ENCODE measurements around the gene CHPF. TPM values are rescaled to one million over a fixed set of nuclear protein-coding genes. Genes with fewer than 3 reads are reported as not detected.
A peak's percentile ranks its signal among the peaks of the same experiment; 100 is the strongest.

CHPF gene
- total RNA-seq, 1 donor from 2014 or later: 285 TPM

- TF ChIP-seq CTCF (IDR thresholded peaks at IDR 0.05; ENCODE audit: insufficient read depth, low read length, poor library complexity, severe bottlenecking): no peak
- Histone ChIP-seq H3K4me3 (ENCODE audit: low read depth, low read length) (no peak overlapping the region), H3K27me3 (ENCODE audit: control insufficient read depth, insufficient read depth, low read length) (no peaks in the 10 kb centered on the region), H3K36me3 (ENCODE audit: control insufficient read depth, insufficient read depth, low read length) (no peaks in the 10 kb centered on the region)
- DNase-seq (ENCODE audit: low read depth): no peak
Measured at GRCh38 chr2:219573166-219573565, 29.6 kb upstream of the CHPF start.

- TF ChIP-seq CTCF (IDR thresholded peaks at IDR 0.05; ENCODE audit: insufficient read depth, low read length, poor library complexity, severe bottlenecking): no peak
- H3K4me3 ChIP-seq (ENCODE audit: low read depth, low read length): peak within 1 kb of the TSS; percentile 73
- H3K27me3 ChIP-seq (ENCODE audit: control insufficient read depth, insufficient read depth, low read length): no peaks in the 10 kb centered on the region
- H3K36me3 ChIP-seq (ENCODE audit: control insufficient read depth, insufficient read depth, low read length): no peaks in the 10 kb centered on the region
- no peak for DNase-seq (ENCODE audit: low read depth)
Measured at GRCh38 chr2:219572237-219573001, 28.8 kb upstream of the CHPF start, which contains the start of gene INHA. TSS of gene INHA (plus strand) at chr2:219572310. CDS start at chr2:219572375, 65 bp downstream.

GRCh38 chr2:219571311-219572236 is 28.0 kb upstream of the CHPF start, which contains the start of gene OBSL1:
TSS of gene OBSL1 (minus strand) at chr2:219571539. CDS start at chr2:219571232, 307 bp downstream.
- TF ChIP-seq CTCF (IDR thresholded peaks at IDR 0.05; ENCODE audit: insufficient read depth, low read length, poor library complexity, severe bottlenecking): no peak
- H3K4me3 ChIP-seq (ENCODE audit: low read depth, low read length): peak within 1 kb of the TSS; percentile 73
- H3K27me3 ChIP-seq (ENCODE audit: control insufficient read depth, insufficient read depth, low read length): no peaks in the 10 kb centered on the region
- no peak for DNase-seq (ENCODE audit: low read depth)
- H3K36me3 ChIP-seq (ENCODE audit: control insufficient read depth, insufficient read depth, low read length): no peaks in the 10 kb centered on the region

GRCh38 chr2:219570924-219571310 is 27.3 kb upstream of the CHPF start:
- H3K36me3 ChIP-seq (ENCODE audit: control insufficient read depth, insufficient read depth, low read length): no peaks in the 10 kb centered on the region
- H3K27me3 ChIP-seq (ENCODE audit: control insufficient read depth, insufficient read depth, low read length): no peaks in the 10 kb centered on the region
- peak overlapping the region; percentile 73 for H3K4me3 ChIP-seq (ENCODE audit: low read depth, low read length)
- TF ChIP-seq CTCF (IDR thresholded peaks at IDR 0.05; ENCODE audit: insufficient read depth, low read length, poor library complexity, severe bottlenecking): no peak
- no peak for DNase-seq (ENCODE audit: low read depth)

GRCh38 chr2:219570194-219570923 is 26.8 kb upstream of the CHPF start:
- Histone ChIP-seq H3K36me3 (ENCODE audit: control insufficient read depth, insufficient read depth, low read length) (peaks cover 1% of the 10 kb centered on the region), H3K27me3 (ENCODE audit: control insufficient read depth, insufficient read depth, low read length) (no peaks in the 10 kb centered on the region), H3K4me3 (ENCODE audit: low read depth, low read length) (peak overlapping the region; percentile 73)
- DNase-seq (ENCODE audit: low read depth): no peak
- no peak for TF ChIP-seq CTCF (IDR thresholded peaks at IDR 0.05; ENCODE audit: insufficient read depth, low read length, poor library complexity, severe bottlenecking)
